ENCODE results near the gene CDH1. TPM values are rescaled to one million over a fixed set of nuclear protein-coding genes. Genes with fewer than 3 reads are reported as not detected.

Gene CDH1
- total RNA-seq, 1 experiment from 2014 or later, result 328 TPM

GRCh38 chr16:68781784-68782183, 44.7 kb downstream of the CDH1 start:
- peaks cover 40% of the 10 kb centered on the region for H3K36me3 Mint-ChIP-seq (ENCODE audit: insufficient read depth, unreplicated experiment)
- no peak overlapping the region for H3K4me3 Mint-ChIP-seq (ENCODE audit: low read depth, unreplicated experiment)
- no TSS peak for BruUV-seq (replicated peaks)
- no peak overlapping the region for H3K27ac Mint-ChIP-seq (ENCODE audit: unreplicated experiment)
- no peaks in the 10 kb centered on the region for H3K9me3 Mint-ChIP-seq (ENCODE audit: low read depth, unreplicated experiment)
- CTCF ChIA-PET, result no interaction called here
- intact Hi-C loops (cut with micrococcal nuclease; ENCODE audit: unreplicated experiment), result no loop called here
- no peak for TF ChIP-seq CTCF (IDR thresholded peaks at IDR 0.05; ENCODE audit: unreplicated experiment)
- no peak for DNase-seq
- H3K27me3 Mint-ChIP-seq (ENCODE audit: unreplicated experiment), result no peaks in the 10 kb centered on the region
- peaks cover 29% of the 10 kb centered on the region for H3K4me1 Mint-ChIP-seq (ENCODE audit: low read depth, unreplicated experiment)

GRCh38 chr16:68782198-68783174, 45.4 kb downstream of the CDH1 start:
- H3K36me3 Mint-ChIP-seq (ENCODE audit: insufficient read depth, unreplicated experiment), result peaks cover 40% of the 10 kb centered on the region
- no TSS peak for BruUV-seq (replicated peaks)
- no peak for TF ChIP-seq CTCF (IDR thresholded peaks at IDR 0.05; ENCODE audit: unreplicated experiment)
- H3K27me3 Mint-ChIP-seq (ENCODE audit: unreplicated experiment), result no peaks in the 10 kb centered on the region
- DNase-seq, result no peak
- intact Hi-C loops (cut with micrococcal nuclease; ENCODE audit: unreplicated experiment), result no loop called here
- CTCF ChIA-PET, result interaction anchor here (0.6 to 0.7 kb wide), 2 partner anchors 66 to 210 kb away, joined by 4 to 7 read pairs; no protein-coding TSS in a partner anchor
- no peaks in the 10 kb centered on the region for H3K9me3 Mint-ChIP-seq (ENCODE audit: low read depth, unreplicated experiment)
- H3K4me3 Mint-ChIP-seq (ENCODE audit: low read depth, unreplicated experiment), result no peak overlapping the region
- no peak overlapping the region for H3K27ac Mint-ChIP-seq (ENCODE audit: unreplicated experiment)
- H3K4me1 Mint-ChIP-seq (ENCODE audit: low read depth, unreplicated experiment), result peaks cover 34% of the 10 kb centered on the region

- Mint-ChIP-seq H3K4me1 (ENCODE audit: low read depth, unreplicated experiment) (peaks cover 30% of the 10 kb centered on the region), H3K9me3 (ENCODE audit: low read depth, unreplicated experiment) (no peaks in the 10 kb centered on the region), H3K27me3 (ENCODE audit: unreplicated experiment) (no peaks in the 10 kb centered on the region), H3K27ac (ENCODE audit: unreplicated experiment) (peak overlapping the region; percentile 32), H3K36me3 (ENCODE audit: insufficient read depth, unreplicated experiment) (peaks cover 43% of the 10 kb centered on the region), H3K4me3 (ENCODE audit: low read depth, unreplicated experiment) (no peak overlapping the region)
- DNase-seq, result no peak
- TF ChIP-seq CTCF (IDR thresholded peaks at IDR 0.05; ENCODE audit: unreplicated experiment), result no peak
- CTCF ChIA-PET, result no interaction called here
- no TSS peak for BruUV-seq (replicated peaks)
- intact Hi-C loops (cut with micrococcal nuclease; ENCODE audit: unreplicated experiment), result no loop called here
Measured at GRCh38 chr16:68784226-68784625, 47.1 kb downstream of the CDH1 start.

GRCh38 chr16:68784721-68785120, 47.6 kb downstream of the CDH1 start:
- no TSS peak for BruUV-seq (replicated peaks)
- Mint-ChIP-seq H3K36me3 (ENCODE audit: insufficient read depth, unreplicated experiment) (peaks cover 43% of the 10 kb centered on the region), H3K9me3 (ENCODE audit: low read depth, unreplicated experiment) (no peaks in the 10 kb centered on the region), H3K4me3 (ENCODE audit: low read depth, unreplicated experiment) (no peak overlapping the region), H3K4me1 (ENCODE audit: low read depth, unreplicated experiment) (peaks cover 31% of the 10 kb centered on the region), H3K27ac (ENCODE audit: unreplicated experiment) (peak overlapping the region; percentile 32), H3K27me3 (ENCODE audit: unreplicated experiment) (no peaks in the 10 kb centered on the region)
- CTCF ChIA-PET, result no interaction called here
- DNase-seq, result no peak
- intact Hi-C loops (cut with micrococcal nuclease; ENCODE audit: unreplicated experiment), result no loop called here
- TF ChIP-seq CTCF (IDR thresholded peaks at IDR 0.05; ENCODE audit: unreplicated experiment), result no peak
